ENCODE results near the gene KDM7A. TPM values are rescaled to one million over a fixed set of nuclear protein-coding genes. Genes with fewer than 3 reads are reported as not detected.

Gene KDM7A
- total RNA-seq, 6 experiments from 2014 or later: 0.97 to 2.2 (median 1.2) TPM

DNA sequence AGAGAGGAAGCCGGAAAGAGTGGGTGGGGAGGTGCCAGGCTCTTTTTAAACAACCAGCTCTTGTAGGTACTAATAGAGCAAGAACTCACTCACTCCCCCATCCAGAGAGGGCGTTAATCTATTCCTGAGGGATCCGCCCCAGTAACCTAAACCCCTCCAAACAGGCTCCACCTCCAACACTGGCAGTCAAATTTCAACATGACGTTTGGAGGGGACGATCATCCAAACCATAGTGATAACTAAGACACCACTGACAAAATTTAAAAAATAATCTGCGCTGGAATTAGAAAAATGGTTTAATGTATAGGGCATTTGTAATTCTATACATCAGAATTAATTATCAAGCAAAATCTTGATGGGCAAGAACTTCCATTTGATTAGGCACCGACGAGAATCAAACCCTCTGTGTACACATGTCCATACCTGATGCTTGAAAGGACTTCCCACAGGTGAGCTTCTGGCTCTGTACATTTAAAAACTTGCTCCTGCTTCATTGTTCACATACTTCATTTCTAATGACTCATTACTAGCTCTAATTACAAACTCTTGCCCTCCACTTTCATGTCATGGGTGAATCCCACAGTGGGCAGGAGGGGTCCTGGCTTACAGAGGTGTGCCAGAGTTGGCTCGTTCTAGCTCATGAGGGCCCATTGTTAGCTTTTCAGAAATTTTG, 20.6 kb upstream of the KDM7A start:
- DNase-seq: no peak
- H3K9me3 Mint-ChIP-seq: peaks cover 7% of the 10 kb centered on the region
- no peak overlapping the region for H3K4me3 Mint-ChIP-seq
- peaks cover 31% of the 10 kb centered on the region for H3K4me1 Mint-ChIP-seq (ENCODE audit: low read depth)
- TF ChIP-seq CTCF (IDR thresholded peaks at IDR 0.05): no peak
- H3K36me3 Mint-ChIP-seq (ENCODE audit: low read depth): peaks cover 7% of the 10 kb centered on the region
- peaks cover 15% of the 10 kb centered on the region for H3K27me3 Mint-ChIP-seq (ENCODE audit: insufficient read depth)
- no peak overlapping the region for H3K27ac Mint-ChIP-seq

DNA sequence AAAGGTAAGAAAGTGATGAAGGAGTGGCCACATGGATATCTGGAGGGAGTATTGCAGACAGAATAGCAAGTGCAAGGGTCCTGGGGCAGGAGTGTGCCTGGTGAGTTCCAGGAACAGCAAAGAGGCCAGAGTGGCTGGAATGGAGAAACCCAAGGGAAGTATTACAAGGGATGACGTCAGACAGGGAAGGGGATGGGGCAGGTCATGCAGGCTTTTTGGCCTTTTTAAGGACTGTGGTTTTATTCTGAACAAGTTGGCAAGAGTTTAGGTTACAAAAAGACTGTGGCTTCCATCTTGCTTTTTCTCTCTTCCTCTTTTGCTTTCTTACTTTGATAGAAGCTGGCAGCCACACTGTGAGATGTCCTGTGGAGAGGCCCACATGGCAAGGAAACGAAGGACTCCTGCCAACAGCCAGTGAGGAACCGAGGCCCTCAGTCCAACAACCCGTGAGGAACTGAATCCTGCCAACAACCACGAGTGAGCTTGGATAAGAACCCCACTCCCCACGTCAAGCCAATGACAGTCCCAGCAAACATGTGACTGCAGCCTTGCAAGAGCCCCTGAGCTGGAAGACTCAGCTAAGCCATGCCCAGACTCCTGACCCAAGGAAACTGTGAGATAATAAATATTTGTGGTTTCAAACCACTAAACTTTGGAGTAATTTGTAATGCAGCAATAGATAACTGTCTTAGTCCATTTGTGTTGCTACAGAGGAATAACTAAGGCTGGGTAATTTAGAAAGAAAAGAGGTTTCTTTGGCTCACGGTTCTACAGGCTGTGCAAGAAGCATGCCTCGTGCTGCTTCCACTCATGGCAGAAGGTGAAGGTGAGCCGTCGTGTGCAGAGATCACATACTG, 19.8 kb upstream of the KDM7A start:
- Mint-ChIP-seq H3K4me1 (ENCODE audit: low read depth) (peaks cover 31% of the 10 kb centered on the region), H3K36me3 (ENCODE audit: low read depth) (peaks cover 7% of the 10 kb centered on the region), H3K9me3 (peaks cover 7% of the 10 kb centered on the region), H3K27me3 (ENCODE audit: insufficient read depth) (peaks cover 18% of the 10 kb centered on the region), H3K4me3 (no peak overlapping the region), H3K27ac (no peak overlapping the region)
- no peak for TF ChIP-seq CTCF (IDR thresholded peaks at IDR 0.05)
- DNase-seq: peak; percentile 22

GRCh38 chr7:140195859-140196258, 19.1 kb upstream of the KDM7A start:
- no peak for DNase-seq
- peaks cover 7% of the 10 kb centered on the region for H3K36me3 Mint-ChIP-seq (ENCODE audit: low read depth)
- peaks cover 7% of the 10 kb centered on the region for H3K9me3 Mint-ChIP-seq
- no peak overlapping the region for H3K27ac Mint-ChIP-seq
- H3K27me3 Mint-ChIP-seq (ENCODE audit: insufficient read depth): peaks cover 18% of the 10 kb centered on the region
- H3K4me1 Mint-ChIP-seq (ENCODE audit: low read depth): peaks cover 31% of the 10 kb centered on the region
- no peak overlapping the region for H3K4me3 Mint-ChIP-seq
- no peak for TF ChIP-seq CTCF (IDR thresholded peaks at IDR 0.05)

DNA sequence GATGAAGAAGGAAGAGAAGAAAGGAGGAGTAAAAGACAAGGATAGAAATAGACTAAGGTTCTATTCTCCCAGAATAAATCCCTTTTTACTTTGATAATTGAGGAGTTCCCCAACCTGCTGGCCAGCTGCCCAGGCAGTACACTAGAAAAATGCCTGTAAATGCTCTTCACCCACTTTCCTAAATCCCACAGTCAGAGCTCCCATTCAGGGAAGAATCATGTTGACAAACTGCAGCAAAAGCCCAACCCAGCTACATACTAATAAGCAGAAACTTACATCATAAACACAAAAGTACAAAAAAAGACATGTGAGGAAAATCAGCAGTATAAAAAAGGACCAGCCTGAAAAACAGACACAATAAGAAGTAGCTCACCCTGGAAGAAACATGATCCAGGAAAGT, 15.8 kb upstream of the KDM7A start:
- no peak overlapping the region for H3K4me3 Mint-ChIP-seq
- H3K9me3 Mint-ChIP-seq: peaks cover 7% of the 10 kb centered on the region
- peaks cover 22% of the 10 kb centered on the region for H3K27me3 Mint-ChIP-seq (ENCODE audit: insufficient read depth)
- peaks cover 18% of the 10 kb centered on the region for H3K4me1 Mint-ChIP-seq (ENCODE audit: low read depth)
- no peak overlapping the region for H3K27ac Mint-ChIP-seq
- DNase-seq: no peak
- H3K36me3 Mint-ChIP-seq (ENCODE audit: low read depth): peaks cover 7% of the 10 kb centered on the region
- TF ChIP-seq CTCF (IDR thresholded peaks at IDR 0.05): no peak

DNA sequence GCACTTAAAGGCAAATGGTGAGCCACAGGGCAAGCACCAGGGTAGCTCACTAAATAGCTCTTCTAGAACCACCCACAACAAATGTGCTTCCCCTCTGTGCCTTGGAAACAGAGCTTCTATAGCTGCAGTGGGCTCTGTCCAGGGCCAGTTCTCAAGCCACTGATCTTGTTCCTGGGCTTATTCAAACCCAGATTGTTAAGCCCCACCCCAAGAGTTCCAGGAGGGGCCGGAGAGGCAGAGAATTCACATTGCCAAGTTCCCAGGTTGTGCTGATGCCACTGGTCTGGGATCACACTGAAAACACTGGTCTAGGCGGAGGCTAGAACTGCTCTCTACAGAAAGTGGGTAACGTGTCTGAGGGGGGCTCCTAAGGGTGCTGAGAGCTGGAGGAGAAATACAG, 15.4 kb upstream of the KDM7A start:
- peaks cover 7% of the 10 kb centered on the region for H3K36me3 Mint-ChIP-seq (ENCODE audit: low read depth)
- H3K27ac Mint-ChIP-seq: no peak overlapping the region
- H3K9me3 Mint-ChIP-seq: peaks cover 7% of the 10 kb centered on the region
- H3K4me1 Mint-ChIP-seq (ENCODE audit: low read depth): peaks cover 13% of the 10 kb centered on the region
- peaks cover 23% of the 10 kb centered on the region for H3K27me3 Mint-ChIP-seq (ENCODE audit: insufficient read depth)
- TF ChIP-seq CTCF (IDR thresholded peaks at IDR 0.05): no peak
- H3K4me3 Mint-ChIP-seq: no peak overlapping the region
- DNase-seq: no peak
